IMR-90 (cell line): ENCODE measurements around the gene CDKN3. TPM values are rescaled to one million over a fixed set of nuclear protein-coding genes. Genes with fewer than 3 reads are reported as not detected.
"Not testable (repeated sequence)": the region's sequence is repeated elsewhere in the genome, so short reads cannot be mapped to it uniquely, and the experiment has no call there.

Experiments
- ATAC-seq: fragments of 200-7000 bp; cut with Tn5 transposase; 2 replicates; pipeline ENCODE4 v1.9.1; 2020; ENCODE audit warnings: low read depth, mild to moderate bottlenecking, moderate library complexity
- BruUV-seq: library from RNA; stranded (reverse); fragments of 400-500 nt; replicated peaks from 2 replicates; lab custom pipeline; 2021; lab: Mats Ljungman, UMichigan
- CTCF ChIA-PET: fragments of 300-600 bp; formaldehyde crosslinking; extraction: SDS; loops from one replicate; lab custom pipeline; 2021; ENCODE audit warnings: antibody characterized with exemption; lab: Yijun Ruan, JAX
- POLR2A ChIA-PET: fragments of 300-600 bp; sonication (Branson Sonifier 250); formaldehyde crosslinking; loops from one replicate; lab custom pipeline; 2022; ENCODE audit warnings: antibody characterized with exemption; ENCODE audit not compliant: unreplicated experiment; lab: Charles Lee
- DNase-seq: peaks from one replicate; pipeline ENCODE4 v3.0.0; 2013
- H2AFZ ChIP-seq: replicated peaks from 2 replicates; pipeline ENCODE3; 2013; ENCODE audit warnings: low read length, mild to moderate bottlenecking; ENCODE audit not compliant: poor library complexity
- H2AK5ac ChIP-seq: 2 replicates; pipeline ENCODE4 v1.6.1; 2013; ENCODE audit warnings: low read depth, low read length, inconsistent platforms
- H2AK9ac ChIP-seq: replicated peaks from 2 replicates; pipeline ENCODE3; 2013; ENCODE audit warnings: mild to moderate bottlenecking, low read depth, low read length, moderate library complexity; ENCODE audit not compliant: poor library complexity
- H2BK120ac ChIP-seq: 2 replicates; pipeline ENCODE4 v1.6.1; 2013; ENCODE audit warnings: low read depth, low read length, inconsistent platforms
- H2BK15ac ChIP-seq: 3 replicates; pipeline ENCODE4 v1.6.1; 2013; ENCODE audit warnings: low read depth, low read length, inconsistent platforms
- H2BK20ac ChIP-seq: 2 replicates; pipeline ENCODE4 v1.6.1; 2013; ENCODE audit warnings: low read depth, mild to moderate bottlenecking, inconsistent platforms, low read length, moderate library complexity
- H2BK5ac ChIP-seq: 2 replicates; pipeline ENCODE4 v1.6.1; 2013; ENCODE audit warnings: mild to moderate bottlenecking, low read depth, low read length, inconsistent platforms; ENCODE audit not compliant: poor library complexity, severe bottlenecking
- H3K14ac ChIP-seq: replicated peaks from 2 replicates; pipeline ENCODE4 v1.6.1; 2013; ENCODE audit warnings: low read depth, low read length, inconsistent platforms
- H3K18ac ChIP-seq: 2 replicates; pipeline ENCODE4 v1.6.1; 2013; ENCODE audit warnings: low read depth, low read length, control low read depth
- H3K23ac ChIP-seq: 2 replicates; pipeline ENCODE4 v1.6.1; 2013; ENCODE audit warnings: low read depth, low read length, inconsistent platforms
- H3K27ac ChIP-seq: 2 replicates; pipeline ENCODE4 v1.5.1; 2013; ENCODE audit warnings: mild to moderate bottlenecking, control low read depth, low read length; ENCODE audit not compliant: insufficient read depth
- H3K27me3 ChIP-seq: 2 replicates; pipeline ENCODE4 v1.6.1; 2013; ENCODE audit warnings: low read length; ENCODE audit not compliant: control insufficient read depth, insufficient read depth
- H3K36me3 ChIP-seq: 2 replicates; pipeline ENCODE4 v1.6.1; 2013; ENCODE audit warnings: low read length, mixed read lengths; ENCODE audit not compliant: control insufficient read depth, insufficient read depth
- H3K4ac ChIP-seq: 2 replicates; pipeline ENCODE4 v1.6.1; 2013; ENCODE audit warnings: low read depth, low read length, inconsistent platforms
- H3K4me1 ChIP-seq: 2 replicates; pipeline ENCODE4 v1.6.1; 2013; ENCODE audit warnings: low read length, mixed read lengths; ENCODE audit not compliant: control insufficient read depth, insufficient read depth
- H3K4me2 ChIP-seq: 2 replicates; pipeline ENCODE4 v1.6.1; 2013; ENCODE audit warnings: low read depth, mild to moderate bottlenecking, control low read depth, low read length, moderate library complexity
- H3K4me3 ChIP-seq: 2 replicates; pipeline ENCODE4 v1.5.1; 2013; ENCODE audit warnings: low read depth, mild to moderate bottlenecking, control low read depth, low read length, moderate library complexity; ENCODE audit not compliant: insufficient read depth
- H3K56ac ChIP-seq: 2 replicates; pipeline ENCODE4 v1.6.1; 2013; ENCODE audit warnings: low read length, inconsistent platforms; ENCODE audit not compliant: insufficient read depth; ENCODE audit errors: extremely low read depth
- H3K79me1 ChIP-seq, 2 experiments: 2 replicates each; pipeline ENCODE4 v1.6.1; 2013; ENCODE audit warnings: low read length in 2 of 2, inconsistent platforms in 1 of 2, low read depth in 1 of 2
- H3K9ac ChIP-seq: 2 replicates; pipeline ENCODE4 v1.6.1; 2013; ENCODE audit warnings: low read depth, low read length, control low read depth
- H3K9me1 ChIP-seq: 2 replicates; pipeline ENCODE4 v1.6.1; 2013; ENCODE audit warnings: low read length, inconsistent platforms; ENCODE audit not compliant: insufficient read depth
- H3K9me3 ChIP-seq: 2 replicates; pipeline ENCODE4 v1.6.1; 2013; ENCODE audit warnings: low read length; ENCODE audit not compliant: control insufficient read depth, insufficient read depth
- H4K20me1 ChIP-seq: 2 replicates; pipeline ENCODE4 v1.6.1; 2013; ENCODE audit warnings: low read length, inconsistent platforms; ENCODE audit not compliant: insufficient read depth
- H4K5ac ChIP-seq: 2 replicates; pipeline ENCODE4 v1.6.1; 2013; ENCODE audit warnings: mild to moderate bottlenecking, low read depth, low read length, control low read depth
- H4K8ac ChIP-seq, 2 experiments: 2 replicates each; pipeline ENCODE4 v1.6.1; 2013; ENCODE audit warnings: low read depth in 2 of 2, low read length in 2 of 2, control low read depth in 1 of 2, inconsistent platforms in 1 of 2
- H4K91ac ChIP-seq: 2 replicates; pipeline ENCODE4 v1.6.1; 2013; ENCODE audit warnings: low read depth, low read length, inconsistent platforms; ENCODE audit not compliant: insufficient read depth
- WGBS, 2 experiments: methylation state at CpG; one replicate each; pipeline versions ENCODE4 v1.1.5 to v1.1.7; 2013; ENCODE audit warnings: missing lambda C conversion rate in 2 of 2; ENCODE audit not compliant: insufficient read length in 1 of 2; ENCODE audit errors: extremely low coverage in 2 of 2; 5-methylcytosine and 5-hydroxymethylcytosine counted together
- dilution Hi-C: fragments of 300-500 bp; cut with HindIII; formaldehyde crosslinking; loops from one replicate; pipeline ENCODE4 v1.14.3; 2018; ENCODE audit warnings: low sequenced_read_pairs; ENCODE audit not compliant: unreplicated experiment
- in situ Hi-C: fragments of 300-500 bp; cut with MboI; formaldehyde crosslinking; loops from 3 replicates; pipeline ENCODE4 v1.14.3; 2019; ENCODE audit warnings: low sequenced_read_pairs, inconsistent platforms, mixed read lengths
- intact Hi-C: fragments of 100-400 bp; cut with micrococcal nuclease; formaldehyde crosslinking; loops from 2 replicates; pipeline ENCODE4 v1.10.0; 2022
- polyA plus RNA-seq, 3 experiments: library from polyadenylated mRNA; depleted of rRNA; stranded (reverse); fragments of >200 nt; gene quantifications; 2 replicates each; pipeline ENCODE4 v1.2.3, GENCODE V29; 2012; ENCODE audit warnings: low replicate concordance in 1 of 3
- total RNA-seq: library from RNA; depleted of rRNA; stranded (reverse); fragments of >200 nt; gene quantifications from 2 replicates; pipeline ENCODE4 v1.2.3, GENCODE V29; 2012

CDKN3 gene
- total and polyA plus RNA-seq, 2 of the 4 experiments (the other 2 are of a cell fraction), result 38.9 to 48.9 TPM

GRCh38 chr14:54442961-54443360 is 46.2 kb downstream of the CDKN3 start:
- H4K20me1 ChIP-seq, H3K23ac ChIP-seq, H2BK15ac ChIP-seq, POLR2A ChIA-PET, H3K9me3 ChIP-seq, H3K14ac ChIP-seq, H2BK5ac ChIP-seq, H2BK20ac ChIP-seq, H3K4me2 ChIP-seq, H3K56ac ChIP-seq, H2BK120ac ChIP-seq, H2AK9ac ChIP-seq, dilution Hi-C loops, H3K36me3 ChIP-seq, H2AK5ac ChIP-seq, H3K27me3 ChIP-seq, DNase-seq, in situ Hi-C loops, CTCF ChIA-PET, ATAC-seq, H3K9ac ChIP-seq, BruUV-seq, H3K27ac ChIP-seq, H2AFZ ChIP-seq, H3K4me1 ChIP-seq, H3K4me3 ChIP-seq, H3K18ac ChIP-seq, H4K91ac ChIP-seq, H4K5ac ChIP-seq, H3K9me1 ChIP-seq, H4K8ac ChIP-seq, H3K4ac ChIP-seq: not testable (repeated sequence)
- WGBS, 2 experiments, result 100% methylated on average over 3 of the region's 23 CpGs; no CpG with 5 or more reads in 1 of the 2 experiments
- peaks cover 0 to 12% of the 10 kb centered on the region in 2 experiments; a peak in 2 of 4 replicates for H3K79me1 ChIP-seq
- intact Hi-C loops, result loop anchor here (5.0 kb wide), 1 partner anchor 76 kb away; no protein-coding TSS in a partner anchor
